HG03175 (cell line): Measurements from ENCODE around the gene GRM3.
"Not testable (repeated sequence)": the region's sequence is repeated elsewhere in the genome, so short reads cannot be mapped to it uniquely, and the experiment has no call there.

Experiments
- ATAC-seq: cut with Tn5 transposase; IDR thresholded peaks from one replicate; pipeline ENCODE4 v1.9.1; 2021; ENCODE audit warnings: mild to moderate bottlenecking, moderate library complexity; ENCODE audit not compliant: unreplicated experiment

GRM3 gene

GRCh38 chr7:86643561-86644281 is at the start of gene GRM3:
Gene GRM3, plus strand, starts transcription at chr7:86643909. Its CDS starts 121,237 bp downstream, at chr7:86765146.
- no peak for ATAC-seq

- no peak for ATAC-seq
These were observed 45.4 kb upstream of the GRM3 start for GRCh38 chr7:86598311-86598710.

GRCh38 chr7:86598721-86599120 is 45.0 kb upstream of the GRM3 start:
- ATAC-seq, result no peak

GRCh38 chr7:86600506-86601290 is 43.0 kb upstream of the GRM3 start:
- ATAC-seq, result no peak

GRCh38 chr7:86615711-86616110 is 28.0 kb upstream of the GRM3 start:
- ATAC-seq, result not testable (repeated sequence)

GRCh38 chr7:86644282-86645224 is 844 bp downstream of the GRM3 start:
- no peak for ATAC-seq

GRCh38 chr7:86645225-86645608 is 1.5 kb downstream of the GRM3 start:
- no peak for ATAC-seq

GRCh38 chr7:86645676-86646276 is 2.1 kb downstream of the GRM3 start:
- no peak for ATAC-seq

- ATAC-seq, result no peak
These were observed 3.8 kb downstream of the GRM3 start for GRCh38 chr7:86647385-86648094.

- ATAC-seq, result no peak
These were observed 4.5 kb downstream of the GRM3 start for GRCh38 chr7:86648169-86648568.

GRCh38 chr7:86653919-86654659 is 10.4 kb downstream of the GRM3 start:
- no peak for ATAC-seq

- ATAC-seq, result no peak
These were observed 14.2 kb downstream of the GRM3 start for GRCh38 chr7:86657948-86658347.

- no peak for ATAC-seq
These were observed 17.3 kb downstream of the GRM3 start for GRCh38 chr7:86660950-86661462.

GRCh38 chr7:86664486-86664885 is 20.8 kb downstream of the GRM3 start:
- ATAC-seq, result no peak

- no peak for ATAC-seq
These were observed 21.3 kb downstream of the GRM3 start for GRCh38 chr7:86664991-86665390.

- no peak for ATAC-seq
These were observed 22.0 kb downstream of the GRM3 start for GRCh38 chr7:86665669-86666068.

GRCh38 chr7:86667732-86668131 is 24.0 kb downstream of the GRM3 start:
- no peak for ATAC-seq

- ATAC-seq, result no peak
These were observed 24.6 kb downstream of the GRM3 start for GRCh38 chr7:86668315-86668714.

GRCh38 chr7:86687831-86688230 is 44.1 kb downstream of the GRM3 start:
- no peak for ATAC-seq
